Mesenchymal stem cell (in vitro differentiated cells and primary cell): ENCODE measurements around the gene KRT14.
A peak's percentile ranks its signal among the peaks of the same experiment; 100 is the strongest.

Source experiments
- DNase-seq: peaks from one replicate; pipeline ENCODE4 v3.0.0-alpha.2; 2013
- H2AFZ ChIP-seq: one replicate; pipeline ENCODE4 v1.6.1; 2013; ENCODE audit warnings: low read depth, mild to moderate bottlenecking, control low read depth, inconsistent platforms, low read length, moderate library complexity
- H2AK5ac ChIP-seq: 2 replicates; pipeline ENCODE4 v1.6.1; 2013; ENCODE audit warnings: low read length, moderate library complexity, mild to moderate bottlenecking, inconsistent platforms; ENCODE audit not compliant: severe bottlenecking
- H2BK120ac ChIP-seq: one replicate; pipeline ENCODE4 v1.6.1; 2013; ENCODE audit warnings: low read depth, mild to moderate bottlenecking, inconsistent platforms, low read length, moderate library complexity
- H2BK12ac ChIP-seq, 2 experiments: one replicate each; pipeline ENCODE4 v1.6.1; 2013; ENCODE audit warnings: inconsistent platforms in 2 of 2, low read length in 2 of 2, mild to moderate bottlenecking in 2 of 2, moderate library complexity in 2 of 2, control low read depth in 1 of 2
- H2BK15ac ChIP-seq: one replicate; pipeline ENCODE4 v1.6.1; 2013; ENCODE audit warnings: mild to moderate bottlenecking, low read depth, inconsistent platforms; ENCODE audit not compliant: poor library complexity, severe bottlenecking
- H2BK5ac ChIP-seq: 2 replicates; pipeline ENCODE4 v1.6.1; 2013; ENCODE audit warnings: low read depth, mild to moderate bottlenecking, low read length, control low read depth, inconsistent platforms; ENCODE audit not compliant: poor library complexity, severe bottlenecking
- H3K14ac ChIP-seq, 2 experiments: one replicate each; pipeline ENCODE4 v1.6.1; 2013; ENCODE audit warnings: inconsistent platforms in 2 of 2, low read length in 2 of 2, control low read depth in 1 of 2, mild to moderate bottlenecking in 1 of 2, moderate library complexity in 1 of 2
- H3K18ac ChIP-seq, 2 experiments: one replicate each; pipeline ENCODE4 v1.6.1; 2013; ENCODE audit warnings: inconsistent platforms in 2 of 2, low read length in 2 of 2, control low read depth in 1 of 2, low read depth in 1 of 2, mild to moderate bottlenecking in 1 of 2
- H3K23ac ChIP-seq, 2 experiments: one replicate each; pipeline ENCODE4 v1.6.1; 2013; ENCODE audit warnings: inconsistent platforms in 2 of 2, low read length in 2 of 2, mild to moderate bottlenecking in 2 of 2, moderate library complexity in 2 of 2, control low read depth in 1 of 2
- H3K27ac ChIP-seq: 2 replicates; pipeline ENCODE4 v1.5.1; 2013; ENCODE audit warnings: mild to moderate bottlenecking, moderate library complexity, low read length, control low read depth, inconsistent platforms; ENCODE audit not compliant: poor library complexity, severe bottlenecking
- H3K27me3 ChIP-seq, 2 experiments: 2 replicates each; pipeline versions ENCODE4 v1.6.1 to v1.7.0; 2013; ENCODE audit warnings: low read length in 2 of 2, mild to moderate bottlenecking in 2 of 2, moderate library complexity in 2 of 2, control low read depth in 1 of 2, inconsistent platforms in 1 of 2; ENCODE audit not compliant: control insufficient read depth in 1 of 2, insufficient read depth in 1 of 2
- H3K36me3 ChIP-seq, 2 experiments: 2 replicates each; pipeline versions ENCODE4 v1.6.1 to v1.7.0; 2013; ENCODE audit warnings: low read length in 2 of 2, control low read depth in 1 of 2, inconsistent platforms in 1 of 2, low read depth in 1 of 2, mild to moderate bottlenecking in 1 of 2; ENCODE audit not compliant: insufficient read depth in 2 of 2, control insufficient read depth in 1 of 2
- H3K4ac ChIP-seq, 2 experiments: one replicate each; pipeline ENCODE4 v1.6.1; 2013; ENCODE audit warnings: inconsistent platforms in 2 of 2, low read length in 2 of 2, mild to moderate bottlenecking in 2 of 2, moderate library complexity in 2 of 2, control low read depth in 1 of 2, low read depth in 1 of 2
- H3K4me1 ChIP-seq: 2 replicates; pipeline ENCODE4 v1.6.1; 2013; ENCODE audit warnings: low read depth, low read length, control low read depth; ENCODE audit not compliant: control insufficient read depth, insufficient read depth
- H3K4me2 ChIP-seq: 2 replicates; pipeline ENCODE4 v1.6.1; 2013; ENCODE audit warnings: low read length, mild to moderate bottlenecking, inconsistent platforms; ENCODE audit not compliant: poor library complexity, severe bottlenecking
- H3K4me3 ChIP-seq, 2 experiments: 2 replicates each; pipeline versions ENCODE4 v1.5.1 to v1.7.0; 2013; ENCODE audit warnings: low read length in 2 of 2, mild to moderate bottlenecking in 2 of 2, control low read depth in 1 of 2, low read depth in 1 of 2; ENCODE audit not compliant: insufficient read depth in 1 of 2
- H3K79me1 ChIP-seq: replicated peaks from 2 replicates; pipeline ENCODE4 v1.6.1; 2013; ENCODE audit warnings: mild to moderate bottlenecking, control low read depth, low read length, inconsistent platforms; ENCODE audit not compliant: poor library complexity, severe bottlenecking
- H3K9ac ChIP-seq: 2 replicates; pipeline ENCODE4 v1.7.0; 2013; ENCODE audit warnings: mild to moderate bottlenecking, low read length, moderate library complexity
- H3K9me3 ChIP-seq: 2 replicates; pipeline ENCODE4 v1.7.0; 2013; ENCODE audit warnings: mild to moderate bottlenecking, low read length; ENCODE audit not compliant: control insufficient read depth
- H4K8ac ChIP-seq: one replicate; pipeline ENCODE4 v1.6.1; 2013; ENCODE audit warnings: inconsistent platforms, mild to moderate bottlenecking, low read length, moderate library complexity
- H4K91ac ChIP-seq: one replicate; pipeline ENCODE4 v1.6.1; 2013; ENCODE audit warnings: mild to moderate bottlenecking, low read length, inconsistent platforms
- WGBS: methylation state at CpG from one replicate; pipeline ENCODE4 v1.1.7; 2013; ENCODE audit warnings: mixed read lengths; 5-methylcytosine and 5-hydroxymethylcytosine counted together

The KRT14 gene

GRCh38 chr17:41551365-41551764 is 35.3 kb downstream of the KRT14 start:
- H2AK5ac ChIP-seq = peak overlapping the region; percentile 73
- no peak overlapping the region for H3K23ac ChIP-seq
- H2BK12ac ChIP-seq = no peak overlapping the region
- H2BK15ac ChIP-seq = no peak overlapping the region
- H2BK5ac ChIP-seq = no peak overlapping the region
- no peak overlapping the region for H3K14ac ChIP-seq
- WGBS = 67% methylated on average over 3 of the region's 5 CpGs
- no peak overlapping the region for H3K4me3 ChIP-seq
- H3K9me3 ChIP-seq = peaks cover 9% of the 10 kb centered on the region
- no peak overlapping the region for H3K4me2 ChIP-seq
- no peaks in the 10 kb centered on the region for H3K36me3 ChIP-seq
- H3K18ac ChIP-seq = no peak overlapping the region
- peaks cover 31% of the 10 kb centered on the region for H3K4me1 ChIP-seq
- no peak overlapping the region for H2AFZ ChIP-seq
- no peak overlapping the region for H2BK120ac ChIP-seq
- no peak overlapping the region for H4K91ac ChIP-seq
- peak overlapping the region; percentile 7 to 46 for H3K4ac ChIP-seq
- peaks cover 8 to 12% of the 10 kb centered on the region in 2 experiments for H3K27me3 ChIP-seq
- no peak overlapping the region for H3K9ac ChIP-seq
- no peak overlapping the region for H3K27ac ChIP-seq
- peak; percentile 54 for DNase-seq
- H3K79me1 ChIP-seq = no peaks in the 10 kb centered on the region
- no peak overlapping the region for H4K8ac ChIP-seq

GRCh38 chr17:41549596-41550039 is 37.1 kb downstream of the KRT14 start:
- H2AK5ac ChIP-seq = peak overlapping the region; percentile 9
- H3K9me3 ChIP-seq = peaks cover 9% of the 10 kb centered on the region
- H4K8ac ChIP-seq = no peak overlapping the region
- no peaks in the 10 kb centered on the region for H3K36me3 ChIP-seq
- H3K4me2 ChIP-seq = no peak overlapping the region
- H2AFZ ChIP-seq = no peak overlapping the region
- DNase-seq = peak; percentile 89
- 6% methylated on average over 7 of the region's 8 CpGs for WGBS
- H2BK12ac ChIP-seq = no peak overlapping the region
- no peaks in the 10 kb centered on the region for H3K27me3 ChIP-seq
- H3K4me3 ChIP-seq = no peak overlapping the region
- no peaks in the 10 kb centered on the region for H3K79me1 ChIP-seq
- H3K27ac ChIP-seq = peak overlapping the region; percentile 4
- H3K4ac ChIP-seq = no peak overlapping the region
- H2BK5ac ChIP-seq = no peak overlapping the region
- H3K23ac ChIP-seq = no peak overlapping the region
- no peak overlapping the region for H3K14ac ChIP-seq
- H3K18ac ChIP-seq = no peak overlapping the region
- H3K9ac ChIP-seq = peak overlapping the region; percentile 79
- H2BK15ac ChIP-seq = no peak overlapping the region
- peaks cover 35% of the 10 kb centered on the region for H3K4me1 ChIP-seq
- no peak overlapping the region for H4K91ac ChIP-seq
- H2BK120ac ChIP-seq = peak overlapping the region; percentile 76

- Histone ChIP-seq H2BK12ac (peak overlapping the region; percentile 95 to 98), H2BK5ac (peak overlapping the region; percentile 91), H2AK5ac (peak overlapping the region; percentile 85), H3K27ac (peak overlapping the region; percentile 89), H3K9me3 (peaks cover 9% of the 10 kb centered on the region), H3K79me1 (no peaks in the 10 kb centered on the region), H2AFZ (peak overlapping the region; percentile 74), H3K4me2 (peak overlapping the region; percentile 7), H3K36me3 (no peaks in the 10 kb centered on the region), H2BK15ac (peak overlapping the region; percentile 93), H3K4ac (peak overlapping the region; percentile 93 to 96), H2BK120ac (peak overlapping the region; percentile 97), H4K91ac (peak overlapping the region; percentile 98), H3K4me1 (peaks cover 40% of the 10 kb centered on the region), H3K9ac (peak overlapping the region; percentile 79), H4K8ac (peak overlapping the region; percentile 96), H3K23ac (peak overlapping the region in 1 of 2 experiments; percentile 16), H3K14ac (peak overlapping the region in 1 of 2 experiments; percentile 56), H3K18ac (peak overlapping the region; percentile 89 to 95), H3K4me3 (peak overlapping the region in 1 of 2 experiments; percentile 52), H3K27me3 (no peaks in the 10 kb centered on the region)
- WGBS = 2% methylated on average over 19 of the region's 25 CpGs
- DNase-seq = peak; percentile 95
Measured at GRCh38 chr17:41548844-41549595, 37.7 kb downstream of the KRT14 start.
